Smooth muscle cell (in vitro differentiated cells): ENCODE data around the gene SLC13A1. TPM values are rescaled to one million over a fixed set of nuclear protein-coding genes. Genes with fewer than 3 reads are reported as not detected.

Experiments
- DNase-seq: peaks from one replicate; lab custom pipeline; 2025; ENCODE audit not compliant: unreplicated experiment; lab: John Stamatoyannopoulos, UW
- H2AFZ ChIP-seq: fragments of 200-600 bp; sonication (generic); 2 replicates; pipeline ENCODE4 v1.6.0; 2016; ENCODE audit warnings: antibody characterized with exemption, low read depth, mild to moderate bottlenecking
- H3F3A ChIP-seq: fragments of 200-600 bp; sonication (generic); 2 replicates; pipeline ENCODE4 v1.6.0; 2017; ENCODE audit warnings: antibody characterized with exemption, low read depth
- H3K27ac ChIP-seq: fragments of 200-600 bp; sonication (generic); 2 replicates; pipeline ENCODE4 v1.5.1; 2016; ENCODE audit warnings: low read depth, mild to moderate bottlenecking
- H3K27me3 ChIP-seq: fragments of 200-600 bp; sonication (generic); 2 replicates; pipeline ENCODE4 v1.6.1; 2016; ENCODE audit warnings: low read depth, mild to moderate bottlenecking
- H3K36me3 ChIP-seq: fragments of 200-600 bp; sonication (generic); 2 replicates; pipeline ENCODE4 v1.5.1; 2016; ENCODE audit warnings: low read depth
- H3K4me1 ChIP-seq: fragments of 200-600 bp; sonication (generic); 2 replicates; pipeline ENCODE4 v1.5.1; 2016; ENCODE audit warnings: low read depth
- H3K4me2 ChIP-seq: fragments of 200-600 bp; sonication (generic); 2 replicates; pipeline ENCODE4 v1.6.0; 2016; ENCODE audit warnings: mild to moderate bottlenecking
- H3K4me3 ChIP-seq: fragments of 200-600 bp; sonication (generic); 2 replicates; pipeline ENCODE4 v1.5.1; 2016; ENCODE audit warnings: mild to moderate bottlenecking
- H3K79me2 ChIP-seq: fragments of 200-600 bp; sonication (generic); 2 replicates; pipeline ENCODE4 v1.6.0; 2016; ENCODE audit warnings: low read depth, mild to moderate bottlenecking
- H3K9ac ChIP-seq: fragments of 200-600 bp; sonication (generic); 2 replicates; pipeline ENCODE4 v1.6.0; 2016; ENCODE audit warnings: low read depth
- H3K9me3 ChIP-seq: fragments of 200-600 bp; sonication (generic); replicated peaks from 2 replicates; pipeline ENCODE4 v1.5.1; 2016; ENCODE audit warnings: low read depth
- H4K20me1 ChIP-seq: fragments of 200-600 bp; sonication (generic); 2 replicates; pipeline ENCODE4 v1.6.0; 2016; ENCODE audit warnings: low read depth
- CTCF ChIP-seq: fragments of 200-600 bp; sonication (generic); IDR thresholded peaks from 2 replicates; pipeline ENCODE4 v1.5.1; 2017; ENCODE audit warnings: borderline replicate concordance, mild to moderate bottlenecking, antibody characterized with exemption; ENCODE audit not compliant: insufficient read depth, poor library complexity, severe bottlenecking
- WGBS: methylation state at CpG from one replicate; pipeline ENCODE4 v1.1.7; 2016; ENCODE audit warnings: low lambda C conversion rate; 5-methylcytosine and 5-hydroxymethylcytosine counted together
- polyA plus RNA-seq: library from polyadenylated mRNA; unstranded; fragments of >200 nt; fragmentation: Nextera tagmentation; extraction: Ambion mirVana; gene quantifications from 2 replicates; pipeline ENCODE4 v1.2.1, GENCODE V29; 2016
- total RNA-seq: library from RNA; depleted of rRNA; stranded (reverse); fragments of >200 nt; gene quantifications from 2 replicates; pipeline ENCODE4 v1.2.3, GENCODE V29; 2014

Gene SLC13A1
- total and polyA plus RNA-seq, 2 experiments from 2014 or later: not detected

GRCh38 chr7:123115331-123115730, 84.4 kb downstream of the SLC13A1 start:
- TF ChIP-seq CTCF: no peak
- H3K36me3 ChIP-seq: no peaks in the 10 kb centered on the region
- H3K4me3 ChIP-seq: no peak overlapping the region
- H3K9me3 ChIP-seq: no peaks in the 10 kb centered on the region
- WGBS: 98% methylated on average over 3 of the region's 3 CpGs
- H3K27ac ChIP-seq: no peak overlapping the region
- H3K79me2 ChIP-seq: no peaks in the 10 kb centered on the region
- H3K27me3 ChIP-seq: no peaks in the 10 kb centered on the region
- no peaks in the 10 kb centered on the region for H3K4me1 ChIP-seq
- H3K9ac ChIP-seq: no peak overlapping the region
- H4K20me1 ChIP-seq: no peaks in the 10 kb centered on the region
- no peaks in the 10 kb centered on the region for H3F3A ChIP-seq
- no peak overlapping the region for H2AFZ ChIP-seq
- no peak overlapping the region for H3K4me2 ChIP-seq
- no peak for DNase-seq

- no peaks in the 10 kb centered on the region for H3K9me3 ChIP-seq
- H3K4me2 ChIP-seq: no peak overlapping the region
- H3K9ac ChIP-seq: no peak overlapping the region
- H3K4me3 ChIP-seq: no peak overlapping the region
- H2AFZ ChIP-seq: no peak overlapping the region
- no peaks in the 10 kb centered on the region for H3K4me1 ChIP-seq
- H3F3A ChIP-seq: no peaks in the 10 kb centered on the region
- no peaks in the 10 kb centered on the region for H3K27me3 ChIP-seq
- DNase-seq: no peak
- 96% methylated on average over 2 of the region's 2 CpGs for WGBS
- no peak overlapping the region for H3K27ac ChIP-seq
- no peaks in the 10 kb centered on the region for H3K79me2 ChIP-seq
- H4K20me1 ChIP-seq: no peaks in the 10 kb centered on the region
- H3K36me3 ChIP-seq: no peaks in the 10 kb centered on the region
- no peak for TF ChIP-seq CTCF
Measured at GRCh38 chr7:123114288-123114687, 85.5 kb downstream of the SLC13A1 start.

GRCh38 chr7:123112833-123113232, 86.9 kb downstream of the SLC13A1 start:
- Histone ChIP-seq H3K27me3 (no peaks in the 10 kb centered on the region), H3K27ac (no peak overlapping the region), H4K20me1 (no peaks in the 10 kb centered on the region), H3K9ac (no peak overlapping the region), H3K79me2 (no peaks in the 10 kb centered on the region), H3K4me2 (no peak overlapping the region), H3K36me3 (no peaks in the 10 kb centered on the region), H3K9me3 (no peaks in the 10 kb centered on the region), H2AFZ (peak overlapping the region; percentile 11), H3K4me3 (no peak overlapping the region), H3K4me1 (no peaks in the 10 kb centered on the region), H3F3A (no peaks in the 10 kb centered on the region)
- WGBS: 94% methylated on average over 1 of the region's 1 CpG
- TF ChIP-seq CTCF: no peak
- no peak for DNase-seq

GRCh38 chr7:123099712-123100111, 100.1 kb downstream of the SLC13A1 start:
- TF ChIP-seq CTCF: no peak
- no peak for DNase-seq

More at GRCh38 chr7:123099712-123100111, 100.1 kb downstream of the SLC13A1 start:
- 87% methylated on average over 2 of the region's 2 CpGs for WGBS
- Histone ChIP-seq H3K36me3 (no peaks in the 10 kb centered on the region), H3K27ac (no peak overlapping the region), H3K4me1 (peaks cover 6% of the 10 kb centered on the region), H3K4me3 (no peak overlapping the region), H4K20me1 (no peaks in the 10 kb centered on the region), H3K27me3 (no peaks in the 10 kb centered on the region), H3K9me3 (no peaks in the 10 kb centered on the region), H3K79me2 (no peaks in the 10 kb centered on the region), H2AFZ (no peak overlapping the region), H3K4me2 (no peak overlapping the region), H3F3A (no peaks in the 10 kb centered on the region), H3K9ac (no peak overlapping the region)
